GM19025 (cell line): Measurements from ENCODE around the gene FARP1.

Source experiments
- ATAC-seq: cut with Tn5 transposase; IDR thresholded peaks from one replicate; pipeline ENCODE4 v1.9.1; 2021; ENCODE audit warnings: mild to moderate bottlenecking, low read depth, moderate library complexity; ENCODE audit not compliant: unreplicated experiment

FARP1 gene

DNA sequence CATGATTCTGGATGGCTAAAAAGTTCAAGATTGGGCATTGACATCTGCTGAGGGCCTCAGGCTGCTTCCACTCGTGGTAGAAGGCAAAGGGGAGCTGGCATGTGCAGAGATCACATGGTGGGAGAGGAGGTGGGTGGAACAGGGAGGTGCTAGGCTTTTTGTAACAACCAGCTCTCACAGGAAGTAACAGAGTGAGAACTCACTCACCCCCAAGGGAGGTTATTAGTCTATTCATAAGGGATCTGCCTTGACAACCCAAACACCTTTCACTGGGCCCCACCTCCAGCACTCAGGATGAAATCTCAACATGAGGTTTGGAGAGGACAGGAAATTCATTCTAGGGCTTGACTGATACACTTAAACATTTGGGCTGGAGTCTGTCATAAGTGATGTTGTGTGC, 231.9 kb downstream of the FARP1 start:
- ATAC-seq: no peak

DNA sequence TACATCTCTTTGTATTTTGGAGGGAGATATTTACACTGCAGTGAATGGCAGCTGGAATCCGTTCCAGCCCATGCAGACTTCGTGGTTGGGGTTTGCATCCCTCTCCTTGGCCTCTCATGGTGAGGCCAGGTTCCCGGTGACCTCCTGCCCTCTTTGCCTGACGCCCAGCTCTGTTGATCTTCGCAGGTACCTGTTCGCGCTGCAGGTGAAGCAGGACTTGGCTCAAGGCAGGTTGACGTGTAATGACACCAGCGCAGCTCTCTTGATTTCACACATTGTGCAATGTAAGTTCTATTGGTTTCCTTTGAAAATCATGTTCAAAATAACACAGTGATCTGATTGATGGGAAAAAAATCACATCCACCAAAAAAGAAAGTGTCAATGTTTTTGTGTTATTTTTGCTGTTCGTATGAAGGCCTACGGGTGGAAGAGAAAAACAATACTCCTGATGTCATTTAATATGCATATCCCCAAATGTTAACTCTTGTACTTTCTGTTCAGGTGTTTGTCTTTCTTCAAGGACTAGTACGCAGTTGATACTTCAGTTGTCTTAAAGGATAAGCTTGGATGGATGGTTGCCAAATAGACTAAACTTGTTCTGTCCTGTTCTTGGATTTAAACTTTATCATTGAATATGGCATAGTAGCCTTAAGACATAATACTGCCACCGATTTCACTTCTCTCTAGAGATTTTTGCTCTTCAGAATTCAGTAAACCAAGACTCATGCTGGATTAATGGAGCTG, 234.9 kb downstream of the FARP1 start:
- no peak for ATAC-seq

DNA sequence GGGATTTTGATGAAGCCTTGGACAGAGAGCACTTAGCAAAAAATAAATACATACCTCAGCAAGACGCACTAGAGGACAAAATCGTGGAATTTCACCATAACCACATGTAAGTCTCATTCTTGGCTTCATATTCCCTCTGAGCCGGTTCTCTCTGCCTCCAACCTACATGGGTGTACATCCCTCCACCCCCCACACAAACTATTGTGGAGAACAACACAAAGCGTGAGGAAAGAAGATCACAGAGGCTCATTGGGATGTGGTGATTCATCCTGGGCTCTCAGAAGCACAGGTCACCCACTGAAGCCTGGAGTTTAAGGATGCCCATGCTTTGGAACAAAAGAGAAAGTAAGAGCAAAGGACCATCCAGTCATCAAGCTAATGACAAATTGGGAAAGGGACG, 241.8 kb downstream of the FARP1 start:
- no peak for ATAC-seq

GRCh38 chr13:98385606-98386005, 242.7 kb downstream of the FARP1 start:
- no peak for ATAC-seq

- no peak for ATAC-seq
These were observed 243.7 kb downstream of the FARP1 start for GRCh38 chr13:98386637-98387036.

DNA sequence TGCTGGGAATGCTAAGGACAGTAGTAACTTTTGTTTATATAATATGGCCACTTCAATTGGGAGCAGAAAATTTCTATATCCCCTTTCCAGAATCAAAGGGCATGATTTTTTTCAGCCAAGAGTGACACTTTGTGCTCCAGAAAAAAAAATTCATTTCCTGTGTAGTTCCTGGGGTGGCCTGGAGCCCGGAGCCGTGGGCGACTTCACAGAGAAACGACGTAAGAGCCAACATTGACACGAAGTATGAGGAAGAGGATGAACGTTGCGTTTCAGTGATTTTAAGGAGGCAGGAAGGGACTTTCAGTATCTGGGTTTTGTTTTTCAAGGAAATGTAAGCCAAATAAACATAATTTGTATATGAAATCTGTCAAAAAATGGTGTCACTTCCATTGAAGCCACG, 246.4 kb downstream of the FARP1 start:
- no peak for ATAC-seq

GRCh38 chr13:98390086-98390715, 247.3 kb downstream of the FARP1 start:
- ATAC-seq: no peak

DNA sequence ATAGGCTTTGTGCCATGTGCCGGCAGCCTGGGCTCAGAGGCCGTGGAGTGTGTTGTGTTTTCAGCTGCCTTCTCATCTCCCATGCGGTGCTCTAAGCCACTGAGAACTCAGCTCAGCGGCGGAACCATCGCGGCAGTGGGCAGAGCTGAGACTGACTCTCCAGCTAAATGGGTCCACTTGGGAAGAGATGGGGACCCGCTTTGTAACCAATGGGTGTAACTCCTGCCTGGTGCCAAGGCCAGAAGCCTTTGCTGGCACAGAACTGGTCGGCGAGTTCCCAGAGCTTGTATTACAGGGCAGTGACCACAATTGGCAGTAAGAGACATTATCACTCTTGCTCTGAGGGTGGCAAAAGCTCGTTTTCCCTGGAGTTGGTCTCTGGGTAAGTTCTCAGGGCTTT, 251.0 kb downstream of the FARP1 start:
- ATAC-seq: no peak

GRCh38 chr13:98394820-98395510, 252.1 kb downstream of the FARP1 start:
- no peak for ATAC-seq

DNA sequence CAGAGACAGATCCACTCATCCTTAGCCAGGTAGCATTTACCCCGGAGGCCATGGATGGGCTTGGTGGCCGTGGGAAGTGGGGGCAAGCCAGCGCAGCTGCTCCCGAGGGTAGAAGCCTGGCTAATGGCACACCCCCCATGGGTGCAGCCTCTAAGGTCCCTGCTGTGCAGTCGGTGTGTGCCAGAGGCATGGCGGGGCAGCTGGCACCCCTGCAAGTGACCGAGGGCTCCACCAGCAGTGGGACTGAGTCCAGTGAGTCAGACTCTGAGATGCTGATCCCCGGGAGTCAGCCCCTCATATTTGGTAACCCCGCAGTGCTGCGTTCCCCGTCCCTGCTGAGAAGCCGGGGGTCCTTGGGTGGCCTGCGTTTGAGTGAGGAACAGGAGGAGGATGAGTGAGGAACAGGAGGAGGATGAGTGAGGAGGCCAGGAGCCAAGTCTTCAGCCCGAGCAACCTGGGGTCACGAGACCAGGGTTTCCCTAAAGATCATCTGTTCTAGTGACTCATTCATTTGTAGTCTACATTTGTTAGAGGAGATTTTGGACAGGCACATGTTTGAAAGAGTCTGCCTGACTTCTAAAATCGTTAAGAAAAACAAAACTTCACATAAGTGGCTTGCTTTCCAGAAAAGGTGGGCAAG, 253.3 kb downstream of the FARP1 start:
- ATAC-seq: no peak

DNA sequence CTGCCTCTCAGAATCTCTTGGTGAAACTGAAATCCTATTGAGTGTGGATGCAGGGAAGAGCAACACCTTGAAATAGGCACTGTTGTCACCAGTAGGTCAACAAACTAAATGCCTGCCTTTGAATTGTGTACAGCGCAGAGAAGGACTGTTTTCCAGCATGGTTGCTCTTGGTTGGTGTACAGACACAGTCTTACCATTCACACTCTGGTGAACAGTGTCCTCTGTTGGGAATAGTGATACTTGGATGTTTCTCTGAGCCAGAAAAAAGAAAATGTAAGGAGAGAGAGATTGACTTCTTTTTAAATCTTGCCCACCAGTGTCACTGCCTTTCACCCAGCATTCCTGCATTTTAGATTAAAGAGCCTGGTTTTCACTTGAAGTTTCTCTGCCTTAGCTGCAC, 254.3 kb downstream of the FARP1 start:
- ATAC-seq: no peak

- no peak for ATAC-seq
These were observed 255.0 kb downstream of the FARP1 start for GRCh38 chr13:98397861-98398260.

DNA sequence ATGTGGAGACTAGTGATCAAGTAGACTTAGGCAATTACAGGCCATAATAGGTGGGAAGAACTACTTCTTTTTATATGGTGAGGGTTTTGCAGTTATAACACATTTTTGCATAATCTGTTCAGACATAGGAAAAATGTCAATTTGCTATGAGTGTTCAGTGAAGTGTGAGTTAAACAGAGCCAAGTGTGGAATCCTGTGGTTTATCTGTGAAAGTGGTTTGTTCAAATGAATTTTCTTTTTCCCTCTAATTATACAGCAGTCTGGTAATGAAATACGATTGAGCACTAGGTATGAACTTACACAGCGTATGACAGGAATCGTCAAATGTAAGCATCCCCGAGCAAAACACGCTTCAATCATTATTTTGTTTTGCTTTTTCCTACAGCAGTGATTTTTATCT, 255.7 kb downstream of the FARP1 start:
- no peak for ATAC-seq

DNA sequence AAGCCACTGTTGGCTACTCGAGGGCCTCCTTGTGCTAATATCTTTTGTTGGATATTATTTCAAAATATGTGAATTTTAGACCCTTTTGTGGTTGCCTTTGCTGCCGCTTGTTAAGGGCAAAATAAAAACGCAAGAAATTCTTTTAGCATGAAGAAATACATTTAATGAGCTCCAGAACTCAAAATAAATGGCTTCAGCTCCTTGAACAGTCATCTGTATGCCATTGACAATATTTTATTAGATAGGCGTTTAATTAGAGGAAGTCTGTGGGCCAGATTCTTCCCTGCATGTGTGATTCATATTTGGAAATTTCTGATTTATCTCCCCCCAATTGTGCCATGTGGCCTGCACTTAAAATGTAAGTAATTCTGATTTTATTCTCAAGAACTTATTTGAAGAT, 256.9 kb downstream of the FARP1 start:
- no peak for ATAC-seq

- ATAC-seq: no peak
These were observed 259.0 kb downstream of the FARP1 start for GRCh38 chr13:98401934-98402333.

DNA sequence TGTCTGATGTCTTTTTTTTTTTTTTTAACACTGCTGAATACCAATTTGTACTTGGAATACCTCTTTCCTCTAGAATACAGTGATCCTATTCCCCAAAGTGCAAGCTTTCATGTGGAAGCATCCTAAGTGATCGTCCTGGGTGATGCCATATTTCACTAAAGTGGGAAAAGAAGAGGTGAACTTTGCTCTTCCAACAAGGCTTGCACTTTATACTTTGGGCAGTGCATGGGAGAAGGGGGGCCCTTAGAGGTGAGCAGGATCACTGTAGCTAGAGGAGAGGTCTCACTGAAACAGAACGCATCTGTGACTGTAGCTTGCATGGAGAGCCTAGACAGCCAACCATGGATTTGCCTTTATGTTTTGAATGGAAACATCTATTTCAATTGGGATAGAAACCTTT, 260.2 kb downstream of the FARP1 start:
- ATAC-seq: no peak

- ATAC-seq: no peak
These were observed 262.2 kb downstream of the FARP1 start for GRCh38 chr13:98405107-98405571.

- ATAC-seq: no peak
These were observed 262.9 kb downstream of the FARP1 start for GRCh38 chr13:98405690-98406344.

GRCh38 chr13:98406427-98406826, 263.5 kb downstream of the FARP1 start:
- ATAC-seq: no peak

DNA sequence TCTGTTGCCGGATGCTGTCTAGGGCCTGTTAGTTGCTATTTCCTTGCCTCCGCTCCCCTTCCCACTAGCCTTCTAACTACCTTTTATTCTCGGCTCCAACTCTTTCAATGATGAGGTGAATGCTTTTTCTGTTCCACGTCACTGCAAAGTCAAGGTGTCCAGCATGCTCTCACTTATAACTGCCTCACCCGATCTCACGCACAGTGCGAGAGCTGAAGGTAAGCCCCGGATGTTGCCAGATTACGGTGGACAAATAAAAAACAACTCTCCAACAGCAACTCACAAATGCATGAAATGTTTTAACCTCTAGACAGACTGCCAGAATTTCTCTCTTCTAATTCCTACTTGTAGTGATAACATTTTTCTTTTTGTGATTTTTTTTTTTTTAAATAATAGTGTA, 264.1 kb downstream of the FARP1 start:
- ATAC-seq: no peak

DNA sequence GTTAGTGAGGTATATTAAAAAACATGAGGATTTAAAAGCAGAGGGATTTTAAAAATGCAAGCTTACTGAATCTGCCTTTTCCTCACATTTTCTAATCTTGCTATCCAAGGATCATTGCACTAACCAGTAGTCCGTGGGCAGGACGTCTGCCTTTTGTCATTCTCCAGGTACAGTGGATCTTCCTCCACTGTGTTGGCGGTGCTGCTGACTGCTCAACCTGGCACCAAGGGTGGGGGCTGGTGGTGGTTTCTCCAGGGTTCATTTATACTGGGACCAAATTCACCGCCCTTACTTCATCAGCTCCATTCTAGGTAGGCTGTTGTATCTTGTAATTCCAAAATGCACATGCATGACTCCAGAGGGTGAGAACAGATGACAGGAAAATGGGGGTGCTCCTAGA, 264.7 kb downstream of the FARP1 start:
- ATAC-seq: no peak
